ENCODE results near the gene ATP5PD. TPM values are rescaled to one million over a fixed set of nuclear protein-coding genes. Genes with fewer than 3 reads are reported as not detected.
A peak's percentile ranks its signal among the peaks of the same experiment; 100 is the strongest.

ATP5PD gene
- 100 to 1,000 TPM; 409 to 577 (median 500) TPM for total RNA-seq
- 100 to 1,000 TPM; 619 to 931 (median 653) TPM for polyA plus RNA-seq
- long read RNA-seq, donor 1, transcript ATP5PD-201 (6 exons, 603 nt): major isoform, 91 of 98 reads
- long read RNA-seq, donor 1, partial matches to known transcripts: 3 of 98 reads
- long read RNA-seq, donor 1, other reads (novel, unspliced or antisense): 3 of 98 reads
- long read RNA-seq, donor 2, transcript ATP5PD-201 (6 exons, 603 nt): major isoform, 162 of 177 reads
- long read RNA-seq, donor 2, partial matches to known transcripts: 3 of 177 reads
- long read RNA-seq, donor 2, other reads (novel, unspliced or antisense): 8 of 177 reads

DNA sequence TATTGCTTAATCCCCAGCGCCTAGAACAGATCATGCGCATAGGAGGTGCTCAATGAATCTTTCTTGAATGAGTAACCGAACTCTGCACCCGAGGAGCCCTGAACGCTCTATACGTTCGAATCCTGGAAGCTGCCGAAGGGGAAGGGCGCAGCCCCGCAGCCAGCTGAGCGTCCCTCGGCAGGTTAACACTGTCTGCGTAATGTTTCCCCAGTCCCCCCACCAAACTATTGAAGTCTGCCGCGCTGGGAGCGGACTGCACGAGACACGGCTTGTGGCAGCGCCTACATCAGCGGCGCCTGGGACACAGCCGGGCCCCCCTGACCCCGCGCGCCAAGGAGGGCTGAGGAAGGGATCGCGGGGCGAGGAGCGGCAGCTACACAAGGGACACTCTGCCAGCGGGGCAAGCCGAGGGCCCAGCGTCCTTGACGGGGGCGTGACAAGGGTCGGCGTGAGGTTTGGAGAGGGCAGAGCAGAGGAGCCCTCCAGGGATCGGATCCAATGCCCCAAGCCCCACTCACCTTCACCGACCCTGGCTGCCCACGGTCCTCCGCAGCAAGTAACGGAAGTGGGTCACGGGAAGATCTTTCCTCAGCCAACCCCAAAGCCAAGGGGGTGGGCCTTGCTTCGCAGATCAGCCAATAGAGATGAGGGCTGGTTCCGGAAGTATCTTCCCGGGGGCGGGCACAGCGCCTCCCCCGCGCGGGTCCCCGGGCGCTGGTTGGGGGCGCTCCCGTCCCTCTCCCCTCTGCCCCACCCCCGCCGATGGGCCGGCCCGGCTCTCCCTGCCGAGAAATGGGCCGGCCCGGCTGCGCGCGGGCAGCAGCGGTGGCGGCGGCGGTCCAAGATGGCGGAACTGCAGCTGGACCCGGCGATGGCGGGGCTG lies at the start of gene ATP5PD, which contains the start of gene KCTD2:
Gene ATP5PD, minus strand, starts transcription at position 563 of the 883 bp plus-strand sequence. CDS start 4,319 bp downstream, outside the sequence.
Gene KCTD2, plus strand, starts transcription at position 819 of the 883 bp plus-strand sequence. Its CDS starts 26 bp downstream, at position 845.
- DNase-seq: peak; percentile 98

DNA sequence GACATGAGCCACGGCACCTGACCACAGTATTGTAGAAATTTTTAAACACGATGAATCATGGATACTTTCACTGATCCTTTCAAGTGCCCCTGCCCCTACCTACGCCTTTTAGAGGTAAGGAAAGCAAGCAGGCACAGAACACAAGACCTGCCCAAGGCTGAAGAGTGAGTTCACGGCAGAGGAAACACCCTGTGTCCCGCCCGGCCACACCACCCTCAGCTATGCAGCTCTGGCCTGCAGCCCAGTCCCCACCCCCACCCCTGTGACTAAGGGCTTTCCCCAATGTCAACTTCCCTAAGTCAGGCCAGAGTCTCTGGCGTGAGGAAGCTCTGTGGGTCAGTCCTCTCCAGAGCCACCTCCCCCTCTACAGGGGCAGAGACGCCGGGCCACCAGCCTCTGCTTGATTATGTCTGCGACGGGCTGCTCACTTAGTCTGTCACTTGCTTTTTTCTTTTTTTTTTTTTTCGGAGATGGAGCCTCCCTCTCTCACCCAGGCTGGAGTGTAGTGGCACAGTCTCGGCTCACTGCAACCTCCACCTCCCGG lies 49.4 kb upstream of the ATP5PD start:
- intact Hi-C loops (cut with DNase I): no loop called here
- H3K4me1 ChIP-seq: peaks cover 14% of the 10 kb centered on the region

More for the DNA sequence above, at the start of gene ATP5PD, which contains the start of gene KCTD2:
- Histone ChIP-seq H3K36me3 (ENCODE audit: insufficient read depth in 1 of 2, low read depth in 1 of 2) (peaks cover 6 to 35% of the 10 kb centered on the region in 2 donors), H3K27ac (peak within 1 kb of the TSS; percentile 97), H3K9me3 (no peaks in the 10 kb centered on the region), H3K27me3 (ENCODE audit: insufficient read depth in 3 of 3, low read length in 2 of 3) (no peaks in the 10 kb centered on the region), H3K4me3 (peak within 1 kb of the TSS; percentile 95), H3K4me1 (peaks cover 21% of the 10 kb centered on the region)
- 0% methylated on average over 40 to 72 of the region's 72 CpGs for WGBS, 3 donors
- ATAC-seq: peak; percentile 96 to 99 (median 98)
- intact Hi-C loops (cut with DNase I): loop anchor here in 1 of 2 donors (5.0 kb wide), 1 partner anchor 156 kb away; no protein-coding TSS in a partner anchor
- TF ChIP-seq, protein P1, sequence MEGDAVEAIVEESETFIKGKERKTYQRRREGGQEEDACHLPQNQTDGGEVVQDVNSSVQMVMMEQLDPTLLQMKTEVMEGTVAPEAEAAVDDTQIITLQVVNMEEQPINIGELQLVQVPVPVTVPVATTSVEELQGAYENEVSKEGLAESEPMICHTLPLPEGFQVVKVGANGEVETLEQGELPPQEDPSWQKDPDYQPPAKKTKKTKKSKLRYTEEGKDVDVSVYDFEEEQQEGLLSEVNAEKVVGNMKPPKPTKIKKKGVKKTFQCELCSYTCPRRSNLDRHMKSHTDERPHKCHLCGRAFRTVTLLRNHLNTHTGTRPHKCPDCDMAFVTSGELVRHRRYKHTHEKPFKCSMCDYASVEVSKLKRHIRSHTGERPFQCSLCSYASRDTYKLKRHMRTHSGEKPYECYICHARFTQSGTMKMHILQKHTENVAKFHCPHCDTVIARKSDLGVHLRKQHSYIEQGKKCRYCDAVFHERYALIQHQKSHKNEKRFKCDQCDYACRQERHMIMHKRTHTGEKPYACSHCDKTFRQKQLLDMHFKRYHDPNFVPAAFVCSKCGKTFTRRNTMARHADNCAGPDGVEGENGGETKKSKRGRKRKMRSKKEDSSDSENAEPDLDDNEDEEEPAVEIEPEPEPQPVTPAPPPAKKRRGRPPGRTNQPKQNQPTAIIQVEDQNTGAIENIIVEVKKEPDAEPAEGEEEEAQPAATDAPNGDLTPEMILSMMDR (IDR thresholded peaks at IDR 0.05): no peak

DNA sequence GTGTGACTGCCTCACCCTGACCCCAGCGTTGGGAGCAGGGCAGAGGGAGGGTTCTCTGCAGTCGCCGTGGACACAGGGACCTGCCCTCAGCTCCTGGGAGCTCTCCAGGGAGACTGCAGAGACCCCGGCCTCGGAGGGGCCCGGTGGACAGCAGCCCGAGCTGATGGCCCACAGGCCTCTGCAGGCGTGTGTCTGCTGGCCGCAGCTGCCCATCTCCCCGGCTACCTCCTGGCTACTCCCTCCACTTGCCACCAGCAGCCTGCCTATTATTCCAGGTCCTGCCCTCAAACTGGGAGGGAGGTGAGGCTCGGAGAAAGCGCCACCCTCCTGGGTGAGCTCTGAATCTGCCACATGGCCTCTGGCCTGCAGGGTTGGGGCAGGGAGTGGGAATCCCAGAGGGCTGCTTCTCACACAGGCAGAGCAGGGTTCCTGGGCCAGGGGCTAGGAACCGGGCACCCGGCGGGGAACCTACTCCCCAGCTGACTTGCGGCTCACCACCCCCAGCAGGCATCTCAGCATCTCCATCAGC lies 48.2 kb upstream of the ATP5PD start:
- Histone ChIP-seq H3K4me3 (no peak overlapping the region), H3K4me1 (peaks cover 21% of the 10 kb centered on the region), H3K9me3 (no peaks in the 10 kb centered on the region), H3K27me3 (ENCODE audit: insufficient read depth in 3 of 3, low read length in 2 of 3) (no peaks in the 10 kb centered on the region), H3K36me3 (ENCODE audit: insufficient read depth in 1 of 2, low read depth in 1 of 2) (peaks cover 0 to 19% of the 10 kb centered on the region in 2 donors), H3K27ac (no peak overlapping the region)
- no peak for DNase-seq
- intact Hi-C loops (cut with DNase I): no loop called here
- no peak for ATAC-seq
- TF ChIP-seq, protein P1 (IDR thresholded peaks at IDR 0.05): no peak
- 76 to 77% (median 77%) methylated on average over 16 of the region's 16 CpGs for WGBS, 3 donors

More for the DNA sequence above, 49.4 kb upstream of the ATP5PD start:
- H3K36me3 ChIP-seq (ENCODE audit: insufficient read depth in 1 of 2, low read depth in 1 of 2): peaks cover 0 to 26% of the 10 kb centered on the region in 2 donors
- H3K4me3 ChIP-seq: peak overlapping the region; percentile 7
- ATAC-seq (peak; percentile 79 to 93 (median 84)), DNase-seq (peak; percentile 67 to 79)
- peak overlapping the region; percentile 58 for H3K27ac ChIP-seq
- TF ChIP-seq, protein P1 (IDR thresholded peaks at IDR 0.05): no peak
- no peaks in the 10 kb centered on the region for H3K27me3 ChIP-seq (ENCODE audit: insufficient read depth in 3 of 3, low read length in 2 of 3)
- WGBS, 3 donors: 47 to 54% (median 54%) methylated on average over 13 to 14 of the region's 14 CpGs
- no peaks in the 10 kb centered on the region for H3K9me3 ChIP-seq

DNA sequence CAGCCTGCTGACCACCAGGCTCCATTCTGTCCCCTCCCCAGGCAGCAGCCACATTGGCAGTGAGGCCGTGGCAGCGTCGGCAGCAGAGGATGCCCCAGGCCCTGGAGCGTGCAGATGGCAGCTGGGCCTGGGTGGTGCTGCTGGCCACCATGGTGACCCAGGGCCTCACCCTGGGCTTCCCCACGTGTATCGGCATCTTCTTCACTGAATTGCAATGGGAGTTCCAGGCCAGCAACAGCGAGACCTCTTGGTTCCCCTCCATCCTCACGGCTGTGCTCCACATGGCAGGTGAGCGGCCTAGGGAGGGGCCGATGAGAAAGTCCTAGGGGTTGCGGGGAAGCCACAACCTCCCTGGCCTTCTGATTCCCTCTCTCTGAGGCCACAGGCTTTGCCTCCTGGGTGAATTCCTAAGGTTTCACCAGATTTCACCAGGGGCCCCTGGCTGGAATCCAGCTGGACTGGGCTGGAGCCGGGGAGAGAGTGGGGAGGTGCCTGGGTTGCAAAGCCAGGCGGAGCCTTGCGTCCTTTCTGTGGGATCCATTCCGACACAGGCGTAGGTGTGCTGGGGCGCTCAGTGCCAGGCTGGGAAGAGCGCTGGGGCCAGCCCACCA lies 46.9 kb upstream of the ATP5PD start:
- H3K27ac ChIP-seq: no peak overlapping the region
- whole genome bisulfite sequencing, 3 donors: 85 to 88% (median 87%) methylated on average over 17 to 18 of the region's 18 CpGs

More for the DNA sequence above, 46.9 kb upstream of the ATP5PD start:
- intact Hi-C loops (cut with DNase I): no loop called here
- Histone ChIP-seq H3K4me3 (no peak overlapping the region), H3K9me3 (no peaks in the 10 kb centered on the region), H3K4me1 (peaks cover 24% of the 10 kb centered on the region), H3K27me3 (ENCODE audit: insufficient read depth in 3 of 3, low read length in 2 of 3) (no peaks in the 10 kb centered on the region), H3K36me3 (ENCODE audit: insufficient read depth in 1 of 2, low read depth in 1 of 2) (peaks cover 0 to 7% of the 10 kb centered on the region in 2 donors)
- DNase-seq: no peak
- TF ChIP-seq, protein P1 (IDR thresholded peaks at IDR 0.05): no peak
- ATAC-seq: no peak

All from psoas muscle (tissue), 8 donors.